ENCODE data around the gene OLFM1.
"Not testable (repeated sequence)": the region's sequence is repeated elsewhere in the genome, so short reads cannot be mapped to it uniquely, and the experiment has no call there.

OLFM1 gene

DNA sequence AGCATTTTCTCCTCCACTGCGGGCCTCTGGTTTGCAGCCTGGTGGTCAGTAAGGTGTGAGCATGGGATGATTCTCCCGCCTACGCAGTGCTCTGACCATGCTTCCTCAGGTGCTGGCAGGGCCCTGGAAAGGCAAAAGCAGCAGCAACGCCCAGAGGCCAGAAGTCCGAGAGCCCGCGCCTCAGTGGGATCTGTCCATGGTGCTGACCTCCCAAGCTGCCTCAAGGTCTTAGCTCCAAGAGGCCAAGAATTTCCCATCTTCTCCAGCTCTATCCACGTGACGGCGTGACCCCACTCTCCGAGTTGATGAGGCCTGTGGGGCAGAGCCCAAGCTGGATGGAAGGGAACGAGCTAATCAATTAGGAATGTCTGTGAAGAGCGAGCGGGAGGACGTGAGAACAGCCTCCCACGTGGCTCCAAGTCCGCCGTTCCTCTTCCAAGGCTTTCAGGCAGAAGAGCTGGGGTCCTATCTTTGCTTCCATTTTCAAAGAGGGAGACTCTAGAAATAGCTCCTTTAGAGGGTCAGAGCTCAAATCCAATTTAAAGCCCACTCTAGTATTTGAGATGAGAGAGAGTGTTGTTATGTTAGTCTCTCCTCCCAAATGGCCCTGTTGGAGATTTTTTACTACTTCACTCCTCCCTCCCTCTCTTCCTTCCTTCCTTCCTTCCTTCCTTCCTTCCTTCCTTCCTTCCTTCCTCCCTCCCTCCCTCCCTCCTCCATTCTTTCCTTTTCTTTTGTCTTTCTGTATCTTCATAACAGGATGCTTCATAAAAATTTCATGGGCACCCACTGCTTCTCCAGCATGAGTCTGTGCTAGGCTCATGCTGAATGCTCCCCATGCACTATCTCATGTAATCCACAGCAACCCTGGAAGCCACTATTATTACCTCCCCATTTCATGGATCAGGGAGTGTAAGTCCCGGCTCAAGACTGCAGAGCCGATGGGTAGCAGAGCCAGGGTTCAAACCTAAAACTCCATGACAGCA lies 69.3 kb downstream of the OLFM1 start:
- DNase-seq = no peak

DNA sequence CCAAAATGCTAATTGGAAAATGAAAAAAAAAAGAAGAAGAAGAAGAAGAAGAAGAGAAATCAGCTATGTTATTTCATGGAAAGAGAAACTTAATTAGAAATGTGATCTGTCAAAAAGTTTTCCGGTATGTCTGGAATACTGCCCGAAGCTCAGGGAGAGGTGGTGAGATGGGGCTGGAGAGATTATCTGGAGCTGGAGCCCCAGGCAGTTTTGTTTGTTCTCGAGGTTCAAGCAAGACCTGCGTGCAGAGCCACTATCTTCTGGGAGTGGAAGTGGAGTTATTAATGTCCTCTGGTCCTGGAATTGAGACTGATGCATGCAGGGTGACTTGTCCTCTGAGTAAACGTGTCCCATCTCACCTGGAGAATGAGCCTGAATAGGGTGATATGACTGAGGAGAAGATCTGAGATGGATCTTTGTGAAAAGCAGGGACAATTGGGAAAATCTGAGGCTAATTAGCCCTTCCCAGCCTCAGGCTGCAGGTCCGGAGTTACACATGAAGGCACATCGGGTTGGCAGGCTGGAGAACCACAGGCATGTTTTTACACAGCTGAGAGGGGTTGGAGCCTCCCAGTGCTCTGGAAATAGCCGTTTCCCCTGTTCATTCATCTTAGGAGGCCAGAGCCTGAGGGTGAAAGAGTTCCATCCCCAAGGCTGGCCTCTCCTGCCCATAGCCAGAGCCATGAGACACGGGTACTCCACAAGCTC lies 70.5 kb downstream of the OLFM1 start:
- no peak for DNase-seq

DNA sequence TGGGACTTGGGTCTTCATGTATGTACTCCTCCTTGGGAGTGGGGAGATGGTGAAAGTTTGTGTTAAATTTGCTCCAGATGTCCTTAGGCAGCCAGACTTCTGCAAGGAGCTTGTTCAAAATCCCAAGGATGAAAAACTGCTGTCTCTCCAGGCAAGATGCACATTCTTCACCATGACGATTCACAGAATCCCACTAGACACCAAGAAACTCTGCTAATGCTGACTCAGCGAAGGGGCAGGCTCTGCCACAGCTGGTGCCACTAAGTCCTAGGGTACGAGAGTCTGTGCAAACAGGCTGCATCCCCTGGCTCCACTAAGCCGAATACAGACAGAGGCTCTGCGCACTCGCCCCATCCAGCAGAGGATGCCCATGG lies 71.1 kb downstream of the OLFM1 start:
- DNase-seq = no peak

DNA sequence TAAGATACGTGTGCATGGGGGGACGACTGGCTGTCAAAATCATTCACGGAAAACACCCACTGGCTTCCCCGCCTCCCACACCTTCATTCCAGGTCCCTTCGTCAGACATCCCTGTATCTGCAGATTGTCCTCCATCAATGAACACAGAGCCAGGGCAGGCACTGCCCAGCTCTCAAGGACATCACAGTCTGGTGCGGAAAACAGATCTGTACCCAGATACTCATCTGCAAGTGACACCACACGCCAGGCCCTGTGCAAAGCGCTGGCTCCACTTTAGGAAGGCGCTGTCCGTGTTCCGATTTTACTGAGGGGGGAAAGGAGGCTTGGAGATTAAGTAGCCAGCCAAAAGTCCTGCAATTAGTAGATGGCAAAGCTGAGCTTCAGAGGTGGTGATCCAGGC lies 72.3 kb downstream of the OLFM1 start:
- no peak for DNase-seq

DNA sequence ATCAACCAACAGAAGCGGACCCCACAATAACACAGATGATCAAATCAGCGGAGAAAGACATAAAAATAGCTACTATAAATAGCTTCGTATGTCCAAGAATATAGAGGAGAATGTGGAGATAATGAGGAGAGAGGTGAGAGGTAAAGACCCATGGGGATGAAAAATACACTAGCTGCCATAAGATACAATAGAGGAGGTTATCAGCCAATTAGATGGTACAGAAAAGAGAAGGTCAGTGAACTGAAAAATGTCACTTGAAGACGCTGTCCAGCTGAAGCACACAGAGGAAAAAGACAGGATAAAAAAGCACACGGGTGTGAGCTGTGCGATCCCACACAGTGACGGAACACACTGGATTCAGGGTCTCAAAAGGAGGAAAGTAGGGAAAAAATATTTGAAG lies 73.4 kb downstream of the OLFM1 start:
- DNase-seq = no peak

DNA sequence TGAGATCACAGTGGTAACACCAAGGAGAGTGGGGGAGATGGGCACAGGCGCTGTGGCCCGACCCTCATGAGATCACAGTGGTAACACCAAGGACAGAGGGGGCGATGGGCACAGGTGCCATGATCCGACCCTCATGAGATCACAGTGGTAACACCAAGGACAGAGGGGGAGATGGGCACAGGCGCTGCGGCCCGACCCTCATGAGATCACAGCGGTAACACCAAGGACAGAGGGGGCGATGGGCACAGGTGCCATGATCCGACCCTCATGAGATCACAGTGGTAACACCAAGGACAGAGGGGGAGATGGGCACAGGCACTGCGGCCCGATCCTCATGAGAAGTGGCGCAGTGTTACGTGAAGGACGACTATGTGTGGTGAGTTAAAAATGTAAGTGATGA lies 75.1 kb downstream of the OLFM1 start:
- DNase-seq = not testable (repeated sequence)

DNA sequence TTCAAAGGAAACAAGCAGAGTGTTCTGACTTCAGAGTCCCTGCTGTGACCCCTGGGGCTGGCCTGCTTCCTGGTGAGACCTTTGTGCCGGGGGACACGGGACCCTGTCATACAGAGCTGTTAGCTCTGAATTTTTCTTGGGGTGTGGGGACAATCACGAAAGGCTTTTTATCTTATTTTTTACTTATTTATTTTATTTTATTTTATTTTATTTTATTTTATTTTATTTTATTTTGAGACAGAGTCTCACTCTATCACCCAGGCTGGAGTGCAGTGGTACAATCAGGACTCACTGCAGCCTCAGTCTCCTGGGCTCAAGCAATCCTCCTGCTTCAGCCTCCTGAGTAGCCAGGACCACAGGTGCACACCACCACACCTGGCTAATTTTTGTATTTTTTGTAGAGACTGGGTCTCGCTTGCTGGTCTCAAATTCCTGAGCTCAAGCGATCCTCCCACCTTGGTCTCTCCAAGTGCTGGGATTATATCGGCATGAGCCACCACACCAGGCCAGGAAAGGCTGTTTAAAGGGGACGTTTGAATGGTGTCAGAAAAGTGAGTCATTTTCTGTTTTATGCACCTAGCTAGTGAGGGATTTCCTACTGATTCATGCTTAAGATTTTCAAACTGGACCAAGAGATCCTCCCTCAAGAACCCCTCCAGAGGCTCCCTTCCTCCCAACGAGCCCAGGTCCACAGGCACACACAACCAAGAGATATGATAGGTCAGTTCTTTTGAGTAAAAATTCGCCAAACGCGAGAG lies 75.7 kb downstream of the OLFM1 start:
- DNase-seq = no peak

DNA sequence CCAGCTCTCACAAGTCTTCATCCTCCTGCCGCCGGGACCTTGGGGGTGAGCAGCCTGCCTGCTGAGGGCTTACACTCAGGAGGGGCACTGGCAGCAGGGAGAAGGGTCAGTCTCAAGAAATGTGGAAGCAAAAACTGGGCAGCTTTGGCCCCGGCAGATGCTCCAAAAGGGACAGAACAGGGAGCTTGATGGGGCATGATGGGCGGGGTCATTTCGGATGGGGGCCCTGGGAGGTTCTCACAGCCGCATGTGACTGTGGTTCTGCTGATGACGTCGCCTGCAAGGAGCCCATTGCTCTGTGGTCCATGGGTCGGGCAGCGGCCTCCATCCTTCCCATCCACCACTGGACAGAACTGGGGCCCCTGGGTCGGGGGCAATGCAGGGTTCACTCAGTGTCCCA lies 76.6 kb downstream of the OLFM1 start:
- no peak for DNase-seq

DNA sequence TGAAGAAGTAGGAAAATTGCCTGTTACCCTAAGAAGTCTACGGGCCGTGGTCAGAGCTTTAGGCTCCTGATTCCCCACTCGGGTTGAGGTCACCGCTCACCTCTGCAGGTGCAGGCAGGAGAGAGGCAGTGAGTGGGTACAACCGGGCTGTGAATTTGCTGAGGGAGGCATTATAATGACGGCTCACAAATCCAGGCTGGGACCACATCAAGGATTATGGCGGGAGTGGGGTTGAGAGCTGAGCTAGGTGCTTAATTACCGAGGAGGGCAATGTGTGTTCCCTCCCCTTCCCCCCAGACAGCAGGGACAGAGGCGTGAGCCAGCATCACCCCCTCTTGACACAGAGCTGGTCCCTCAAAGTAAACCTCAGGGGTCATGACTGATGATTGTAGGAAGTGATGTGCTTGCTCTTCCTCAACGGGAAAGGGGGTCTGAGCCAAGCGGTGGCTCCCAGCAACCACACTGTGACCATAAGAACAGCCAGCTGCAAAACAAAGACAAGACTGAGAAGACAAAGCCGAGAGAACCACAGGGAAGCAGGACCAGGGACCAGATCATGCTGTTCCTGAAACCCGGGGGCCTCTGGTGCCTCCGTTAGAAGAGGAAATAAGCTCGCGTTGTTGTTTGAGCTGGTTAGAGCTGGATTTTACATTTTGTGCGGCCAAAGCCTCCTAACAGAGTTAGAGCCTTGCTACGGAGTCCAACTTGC lies 77.7 kb downstream of the OLFM1 start:
- DNase-seq = no peak

DNA sequence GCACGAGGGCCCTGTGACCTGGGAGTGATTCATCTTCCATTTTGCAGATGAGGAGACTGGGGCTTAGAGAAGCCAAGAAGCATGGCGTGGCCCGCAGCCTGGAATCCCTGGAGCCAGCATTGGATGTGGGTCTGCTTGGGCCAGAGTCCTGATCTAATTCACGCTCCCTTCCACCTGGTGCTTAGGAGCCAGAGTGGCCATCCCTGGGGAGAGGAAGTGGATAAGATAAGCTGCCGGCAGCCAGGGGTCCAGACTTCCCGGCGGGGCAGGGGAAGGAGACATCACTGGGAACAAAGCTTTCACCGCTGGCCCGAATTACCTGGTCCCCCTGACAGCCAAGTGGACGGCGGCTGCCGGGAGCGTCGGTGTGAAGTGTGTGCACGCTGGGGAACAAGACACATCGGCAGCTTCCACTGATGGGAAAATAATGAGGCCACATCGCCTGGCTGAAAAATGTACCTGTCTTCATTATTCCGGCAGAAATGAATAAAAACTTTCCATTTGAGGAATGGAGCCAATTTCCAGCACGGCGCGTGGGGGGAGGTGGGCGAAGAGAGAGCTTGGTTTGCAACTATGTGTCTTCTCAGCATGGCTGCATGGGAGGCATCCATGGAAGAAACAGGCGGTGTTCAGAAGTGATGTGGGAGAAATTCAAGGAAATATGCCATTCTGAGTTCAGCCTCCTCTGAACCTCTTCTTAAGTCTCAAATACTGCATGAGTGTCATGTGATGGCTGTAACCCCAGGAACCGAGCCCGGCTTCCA lies 78.5 kb downstream of the OLFM1 start:
- no peak for DNase-seq

DNA sequence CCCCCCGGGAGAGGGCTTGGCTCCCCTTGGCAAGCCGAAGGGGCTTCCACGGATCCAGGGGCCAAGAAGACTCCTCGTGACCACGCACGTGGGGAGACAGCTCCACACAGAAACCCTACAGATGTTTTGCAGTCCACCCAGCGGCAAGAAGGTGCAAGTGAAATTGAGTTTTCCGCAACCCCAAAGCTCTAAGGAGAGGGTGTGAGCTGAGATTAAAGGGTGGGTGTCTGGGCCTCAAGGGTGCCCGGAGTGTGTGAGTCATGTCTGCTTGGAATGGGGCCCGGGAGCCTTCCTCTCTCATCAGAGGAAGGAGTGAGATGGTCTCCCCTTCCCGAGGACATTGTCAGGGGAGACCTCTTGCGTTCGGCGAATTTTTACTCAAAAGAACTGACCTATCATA lies 79.1 kb downstream of the OLFM1 start:
- no peak for DNase-seq

DNA sequence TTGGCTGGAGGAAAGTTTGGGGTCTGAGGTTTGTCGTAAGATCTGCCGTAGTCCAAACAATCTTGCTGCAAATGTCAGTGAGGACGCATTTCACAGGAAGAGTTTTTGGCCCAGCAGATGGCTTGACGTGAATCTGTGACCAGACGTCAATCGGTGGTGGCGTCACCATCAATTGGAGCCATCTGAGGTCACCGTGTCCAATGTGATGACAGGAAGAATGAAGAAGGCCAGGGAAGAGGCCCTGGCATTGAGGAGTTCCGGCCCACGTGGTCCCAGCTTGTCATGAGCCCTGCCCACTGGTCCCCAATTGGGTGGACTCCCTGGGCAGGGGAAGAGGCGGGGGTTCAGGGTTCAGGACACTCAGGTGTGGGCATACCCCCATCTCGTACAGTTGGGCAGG lies 79.9 kb downstream of the OLFM1 start:
- no peak for DNase-seq

DNA sequence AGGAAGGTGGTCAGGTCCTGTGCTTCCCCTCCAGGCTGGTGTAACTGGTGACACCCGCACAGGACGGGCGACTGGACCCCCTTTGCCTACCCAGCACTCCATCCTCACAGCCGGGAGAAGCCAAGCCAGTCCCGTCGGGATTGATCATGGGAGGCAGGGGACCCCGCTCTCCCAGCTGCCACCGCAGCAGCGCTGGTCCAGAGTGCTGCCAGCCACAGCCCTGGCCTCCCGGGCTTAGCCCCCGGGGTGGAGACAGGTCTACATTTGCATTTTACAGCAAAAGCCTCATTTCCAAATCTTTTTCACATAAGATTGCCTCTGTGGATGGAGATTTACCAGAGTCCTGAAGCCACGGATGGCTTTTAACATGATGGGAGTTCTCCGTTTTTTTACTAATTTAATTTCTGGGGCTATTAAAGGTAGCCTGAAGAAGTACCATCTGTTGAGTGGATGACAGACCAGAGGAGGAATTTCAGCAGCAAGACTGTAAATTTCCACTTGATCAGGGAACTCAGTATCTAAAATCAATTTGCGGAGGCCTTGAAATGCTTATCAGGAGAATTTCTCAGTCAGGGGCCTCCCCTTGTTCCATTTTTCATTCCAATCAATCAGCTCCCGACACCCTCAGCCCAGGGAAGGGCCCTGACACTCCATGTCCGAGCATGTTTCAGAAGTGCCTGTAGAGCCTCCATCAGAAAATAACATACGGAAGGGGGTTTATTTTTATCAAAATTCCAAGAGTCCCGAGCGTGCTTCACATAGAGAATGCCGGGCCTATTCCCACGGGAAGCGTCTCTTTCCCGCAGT lies 80.6 kb downstream of the OLFM1 start:
- DNase-seq = no peak

DNA sequence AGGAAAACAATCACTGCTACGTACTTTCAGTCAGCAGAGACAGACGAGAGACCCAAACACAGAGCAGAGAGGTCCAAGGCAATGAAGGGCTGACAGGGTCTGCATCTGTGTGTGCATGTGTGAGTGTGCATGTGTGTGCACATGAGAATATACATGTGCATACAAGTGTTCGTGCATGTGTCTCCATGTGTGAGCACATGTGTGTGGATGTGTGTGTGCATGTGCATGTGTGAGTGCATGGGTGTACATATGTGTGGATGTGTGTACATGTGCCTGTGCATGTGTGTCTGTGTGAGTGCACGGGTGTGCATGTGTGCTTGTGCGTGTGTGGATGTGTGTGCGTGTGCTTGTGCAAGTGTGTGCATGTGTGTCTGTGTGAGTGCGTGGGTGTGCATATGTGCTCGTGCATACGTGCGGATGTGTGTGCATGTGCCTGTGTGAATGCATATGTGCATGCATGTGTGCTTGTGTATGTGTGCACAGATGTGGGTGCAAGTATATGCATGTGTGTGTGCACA lies 82.3 kb downstream of the OLFM1 start:
- DNase-seq = no peak

DNA sequence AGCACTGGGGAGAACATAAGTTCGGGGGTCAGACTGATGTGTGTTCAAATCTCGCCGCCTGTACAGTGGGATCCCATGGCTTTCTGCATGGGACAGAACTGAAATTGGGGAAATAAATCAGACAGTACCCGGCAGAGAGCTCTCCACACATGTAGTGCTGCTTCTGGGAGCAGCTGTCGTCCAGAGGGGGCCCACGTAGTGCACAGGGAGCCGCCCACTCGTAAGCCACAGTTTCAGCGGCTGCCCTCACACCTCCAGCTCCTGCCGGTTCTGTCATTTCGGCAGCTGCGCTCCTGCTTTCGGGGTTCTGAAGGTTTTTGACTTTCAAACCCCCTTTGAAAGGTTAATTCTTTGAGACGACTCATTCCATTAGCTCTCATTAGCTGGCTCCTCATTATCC lies 83.1 kb downstream of the OLFM1 start:
- DNase-seq = no peak
